IPS-NIHi7 (cell line): ENCODE results near the gene ATP5MC2.
"Not testable (repeated sequence)": the region's sequence is repeated elsewhere in the genome, so short reads cannot be mapped to it uniquely, and the experiment has no call there.

Source experiments
- DNase-seq: peaks from one replicate; pipeline ENCODE4 v3.0.0; 2012; ENCODE audit warnings: mixed read lengths; ENCODE audit errors: extremely low spot score

Gene ATP5MC2

DNA sequence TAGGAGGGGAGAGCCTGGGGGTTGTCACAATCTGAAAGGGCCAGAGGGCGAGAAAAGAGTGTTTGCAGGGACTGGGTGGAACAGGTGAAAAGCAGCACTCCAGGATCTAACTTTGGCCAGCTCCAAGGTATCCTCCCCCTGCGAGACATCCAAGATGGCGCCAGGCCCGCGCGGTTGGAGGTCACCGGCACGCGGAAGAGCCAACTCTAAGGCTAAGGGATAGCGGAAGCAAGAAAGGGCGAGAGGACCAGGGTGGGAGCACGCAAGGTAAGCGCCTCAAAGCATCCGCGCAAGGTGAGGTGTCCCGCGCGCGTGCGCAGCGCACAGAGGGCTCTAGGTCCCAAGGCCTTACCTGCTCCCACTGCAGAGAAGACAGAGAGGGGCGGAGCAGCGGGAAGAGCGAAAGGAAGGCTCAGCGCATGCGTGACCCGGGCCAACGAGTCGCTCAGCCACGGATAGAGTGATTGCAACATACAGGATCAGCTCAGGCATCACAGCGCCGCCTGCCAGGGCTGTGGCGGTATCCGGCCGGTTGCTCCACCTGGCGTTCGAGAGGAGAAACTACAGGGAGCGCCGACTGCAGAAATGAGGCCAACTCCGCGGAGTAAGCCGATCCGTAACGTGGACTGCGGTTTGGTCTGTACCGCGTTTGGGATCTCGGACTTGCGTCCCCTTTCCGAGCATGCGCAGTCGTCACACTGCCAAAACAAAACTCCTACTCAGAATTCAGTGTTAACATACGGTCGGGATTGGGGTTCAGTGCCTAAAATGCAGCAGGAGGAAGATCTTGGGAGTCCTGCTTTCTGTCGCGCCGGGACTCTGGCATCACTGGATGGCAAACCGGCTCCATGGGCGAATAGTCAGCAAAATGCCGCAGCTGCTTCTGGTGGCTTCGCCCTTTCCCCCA is at the start of gene ATP5MC2:
Gene ATP5MC2, minus strand, starts transcription at position 383 of the 907 bp plus-strand sequence. CDS start 3,469 bp downstream, outside the sequence.
- DNase-seq = peak; percentile 98

DNA sequence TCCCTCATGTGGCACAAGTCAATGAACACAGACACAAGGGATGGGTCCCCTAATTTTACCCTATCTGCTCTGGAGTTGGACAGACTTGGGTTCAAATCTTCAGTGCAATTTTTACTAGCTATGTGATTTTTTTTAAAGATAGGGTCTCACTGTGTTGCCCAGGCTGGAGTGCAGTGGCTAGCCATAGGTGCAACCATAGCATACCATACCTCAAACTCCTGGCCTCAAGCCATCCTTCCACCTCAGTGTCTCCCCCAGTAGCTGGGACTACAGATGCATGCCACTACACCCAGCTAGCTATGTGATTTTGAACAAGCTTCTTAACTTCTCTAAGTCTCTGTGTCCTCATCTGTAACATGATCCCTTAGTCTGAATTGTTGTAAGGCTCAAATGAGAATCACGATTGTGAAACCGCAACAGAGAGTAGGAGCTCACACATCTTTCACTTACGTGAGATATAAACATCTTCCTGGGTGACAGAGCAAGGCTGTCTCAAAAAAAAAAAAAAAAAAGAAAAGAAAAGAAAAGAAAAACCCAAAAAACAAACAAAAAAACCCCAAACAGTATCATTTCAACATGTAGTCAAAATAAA is 46.7 kb upstream of the ATP5MC2 start:
- DNase-seq = no peak

DNA sequence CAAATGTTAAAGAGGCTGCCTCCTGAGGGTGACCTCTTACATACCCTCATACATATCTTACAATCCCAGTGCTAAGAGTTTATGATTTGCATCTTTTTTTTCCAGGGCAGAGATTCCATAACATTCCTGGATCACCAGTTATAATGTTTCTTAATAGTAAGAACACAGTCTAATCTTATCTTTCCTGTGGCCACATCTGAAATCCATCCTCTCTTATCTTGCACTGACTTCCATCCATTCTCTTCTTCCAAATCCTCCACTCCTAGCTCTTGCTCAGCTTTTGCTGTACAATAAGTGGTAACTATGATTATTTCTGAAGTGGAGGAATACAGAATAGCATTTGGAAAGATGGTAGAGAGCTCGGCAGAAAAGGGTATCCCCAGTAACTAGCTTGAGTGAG is 45.1 kb upstream of the ATP5MC2 start:
- no peak for DNase-seq

DNA sequence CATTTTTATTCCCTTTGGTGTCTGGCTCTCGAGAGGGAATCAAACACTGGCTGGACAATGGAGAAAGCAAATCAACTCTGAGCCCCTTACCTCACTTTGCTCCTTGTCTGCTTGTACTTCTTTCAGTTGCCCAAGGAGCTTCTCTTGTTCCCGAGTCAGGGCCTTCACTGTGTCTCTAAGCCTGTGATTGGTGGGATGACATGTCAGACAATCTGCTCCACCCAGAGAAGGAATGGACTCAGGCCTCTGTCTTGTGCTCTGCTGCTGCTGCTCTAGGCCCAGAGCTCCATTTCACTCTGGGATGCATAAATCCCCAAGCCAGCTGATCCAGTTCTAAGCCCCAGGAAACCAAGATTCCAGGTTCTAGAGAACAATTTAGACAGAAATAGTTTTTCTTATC is 43.8 kb upstream of the ATP5MC2 start:
- peak; percentile 49 for DNase-seq

DNA sequence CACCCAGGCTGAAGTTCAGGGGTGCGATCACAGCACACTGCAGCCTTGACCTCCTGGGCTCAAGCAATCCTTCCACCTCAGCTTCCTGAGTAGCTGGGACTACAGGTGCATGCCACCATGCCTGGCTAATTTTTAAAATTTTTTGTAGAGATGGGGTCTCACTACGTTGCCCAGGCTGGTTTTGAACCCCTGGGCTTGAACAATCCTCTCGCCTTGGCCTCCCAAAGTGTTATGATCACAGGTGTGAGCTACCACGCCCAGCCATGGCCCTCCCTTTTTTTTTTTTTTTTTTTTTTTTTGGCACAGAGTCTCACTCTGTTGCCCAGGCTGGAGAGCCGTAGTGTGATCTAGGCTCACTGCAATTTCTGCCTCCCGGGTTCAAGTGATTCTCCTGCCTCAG is 42.7 kb upstream of the ATP5MC2 start:
- DNase-seq = not testable (repeated sequence)

DNA sequence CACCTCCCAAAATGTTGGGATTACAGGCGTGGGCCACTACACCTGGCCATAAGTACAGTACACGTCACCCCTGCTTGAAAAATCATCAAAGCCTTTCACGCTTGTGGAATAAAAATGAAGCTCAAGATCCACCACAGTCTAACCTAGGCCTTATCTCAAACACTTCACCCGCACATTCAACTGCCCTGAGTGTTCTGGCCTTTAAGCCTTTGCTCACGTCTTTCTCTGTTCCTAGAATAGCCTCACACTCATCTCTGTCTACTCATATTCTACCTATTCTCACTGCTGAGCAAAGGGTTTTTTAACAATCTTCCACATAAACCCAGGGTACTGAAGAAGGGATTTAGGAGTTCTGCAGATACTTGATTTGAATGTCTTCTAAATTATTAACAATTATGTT is 41.4 kb upstream of the ATP5MC2 start:
- no peak for DNase-seq

DNA sequence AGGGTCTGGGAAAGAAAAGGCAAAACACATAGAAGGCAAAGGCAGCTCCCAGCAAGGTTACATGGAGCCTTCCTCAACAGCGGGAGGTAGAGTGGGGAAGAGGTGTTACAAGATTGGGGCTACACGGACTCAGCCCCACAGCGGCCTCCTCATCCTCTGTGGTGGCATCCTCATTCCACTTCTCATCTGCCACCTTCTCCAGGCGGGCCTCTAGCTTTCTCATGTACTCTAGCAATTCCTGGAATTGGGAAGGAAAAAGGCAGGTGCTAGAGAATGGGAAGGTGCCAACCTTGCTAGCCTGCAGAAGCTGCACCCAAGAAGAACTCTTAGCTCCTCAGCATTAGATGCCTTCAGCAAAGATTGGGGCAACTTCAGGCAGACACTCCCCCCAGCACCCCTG is 38.1 kb upstream of the ATP5MC2 start:
- DNase-seq = no peak

DNA sequence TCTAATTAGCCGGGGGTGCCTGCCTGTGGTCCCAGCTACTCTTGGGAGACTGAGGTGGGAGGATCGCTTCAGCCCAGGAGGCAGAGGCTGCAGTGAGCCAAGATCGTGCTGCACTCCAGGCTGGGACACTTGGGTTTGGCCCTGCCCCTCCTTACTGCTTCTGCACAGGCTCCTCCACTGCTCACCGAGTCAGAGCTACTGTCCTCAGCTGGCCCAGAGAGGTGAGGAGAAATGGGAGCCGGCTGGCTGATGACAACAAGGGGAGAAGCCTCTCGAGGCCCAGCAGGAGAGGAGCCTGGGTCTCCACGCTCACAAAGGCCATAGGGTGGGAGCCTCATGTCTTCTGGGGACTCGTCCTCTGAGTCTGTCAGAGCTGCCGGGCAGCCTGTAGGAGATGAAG is 37.6 kb upstream of the ATP5MC2 start:
- DNase-seq = no peak

DNA sequence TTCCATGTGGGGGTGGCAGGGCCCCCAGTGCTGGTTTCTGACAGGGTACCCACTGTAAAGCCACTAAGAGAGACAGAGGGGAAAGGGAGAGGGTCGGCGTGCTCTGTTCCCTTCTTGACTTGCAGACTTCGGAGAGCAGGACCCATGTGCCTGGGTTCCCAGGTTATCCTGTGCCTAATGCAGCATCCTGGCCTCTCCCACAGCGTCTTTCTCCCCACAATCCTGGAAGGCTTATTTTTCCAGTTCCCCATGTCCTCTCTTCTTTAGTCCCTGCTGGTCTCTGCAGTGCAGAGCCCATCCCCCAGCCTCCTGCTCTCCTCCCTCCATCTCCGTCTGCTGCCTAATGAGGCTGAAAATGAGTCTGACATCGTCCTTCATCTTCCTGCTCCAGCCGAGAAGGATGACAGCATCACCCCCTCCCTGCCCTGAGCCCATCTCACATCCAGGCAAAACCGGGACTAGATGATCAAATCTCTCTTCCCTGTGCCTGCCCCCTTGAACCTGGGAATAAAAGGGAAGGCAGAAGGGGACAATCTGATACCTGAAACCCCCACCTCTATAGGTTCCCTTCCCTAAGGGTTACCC is 36.3 kb upstream of the ATP5MC2 start:
- no peak for DNase-seq

DNA sequence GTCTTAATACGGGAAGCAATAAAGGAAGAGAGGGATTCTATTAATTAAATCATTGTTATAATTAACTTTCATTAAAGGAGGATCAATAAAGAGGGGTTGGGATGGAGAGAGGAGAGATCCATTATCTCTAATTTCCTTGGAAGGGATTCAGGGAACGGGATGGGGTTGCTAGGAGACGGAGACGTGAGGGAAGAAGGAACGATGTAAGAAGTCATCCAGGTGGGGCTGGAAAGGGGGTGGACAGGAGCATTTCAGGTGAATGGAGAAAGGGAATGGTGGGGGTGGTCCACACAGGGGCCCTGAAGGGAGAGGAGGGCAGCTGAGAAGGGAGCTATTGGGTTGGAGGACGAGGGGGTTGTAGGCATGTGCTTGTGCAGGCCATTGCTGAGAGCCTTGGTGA is 34.2 kb upstream of the ATP5MC2 start:
- DNase-seq = no peak

DNA sequence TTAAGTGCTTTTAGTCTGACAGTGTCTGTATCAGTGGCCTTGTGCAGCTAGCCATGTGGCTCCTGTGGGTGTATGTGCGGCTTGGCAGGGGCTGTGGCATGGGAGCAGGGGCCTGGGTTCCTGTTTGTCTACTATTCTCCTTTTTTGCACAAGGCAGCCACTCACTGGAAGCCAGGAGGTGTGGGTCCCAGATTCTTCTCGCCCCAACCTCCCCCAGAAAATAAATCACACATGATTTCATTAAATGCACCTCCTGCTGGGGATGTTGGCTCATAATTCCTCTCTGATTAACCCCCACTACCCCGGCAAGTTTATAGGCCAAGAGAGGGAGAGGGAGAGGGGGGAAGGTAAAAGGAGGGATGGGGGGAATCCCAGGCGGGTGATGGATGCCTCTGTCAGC is 33.8 kb upstream of the ATP5MC2 start:
- DNase-seq = no peak

DNA sequence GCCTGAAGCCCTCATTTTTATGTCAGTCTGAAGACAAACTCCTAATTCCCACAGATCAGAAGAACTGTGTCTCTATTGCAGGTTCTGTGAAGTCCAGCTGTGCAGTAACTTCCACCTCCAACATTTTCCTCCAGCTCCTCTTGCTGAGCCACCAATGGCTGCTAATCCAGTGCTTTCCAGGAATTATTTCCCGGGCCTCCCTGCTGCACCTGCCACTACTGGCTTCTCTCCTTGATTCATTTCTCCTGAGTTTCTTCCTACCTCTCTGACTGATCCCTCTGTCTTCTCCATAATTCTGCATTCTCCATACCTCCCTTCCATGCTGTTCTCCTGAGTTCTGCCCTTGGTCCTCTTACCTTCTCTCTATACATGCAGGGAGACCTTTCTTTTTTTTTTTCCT is 30.2 kb upstream of the ATP5MC2 start:
- DNase-seq = no peak

DNA sequence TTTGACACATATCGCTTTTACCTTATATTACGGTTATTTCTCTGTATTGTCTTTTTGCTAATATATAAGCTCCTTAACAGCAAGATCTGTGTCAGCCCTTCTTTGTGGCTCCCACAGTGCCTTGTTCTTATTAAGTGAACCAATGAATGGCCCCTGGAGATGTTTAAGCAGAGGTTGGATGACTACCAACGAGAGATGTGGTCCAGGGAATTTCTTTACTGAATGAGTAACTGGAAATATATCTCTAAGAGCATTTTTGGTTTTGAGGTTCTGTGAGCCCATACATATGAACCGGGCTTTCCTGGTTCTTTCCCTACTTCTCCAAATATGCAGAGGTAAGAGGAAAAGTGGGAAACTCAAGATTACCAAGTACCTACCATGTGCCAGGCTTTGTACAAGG is 27.9 kb upstream of the ATP5MC2 start:
- no peak for DNase-seq

DNA sequence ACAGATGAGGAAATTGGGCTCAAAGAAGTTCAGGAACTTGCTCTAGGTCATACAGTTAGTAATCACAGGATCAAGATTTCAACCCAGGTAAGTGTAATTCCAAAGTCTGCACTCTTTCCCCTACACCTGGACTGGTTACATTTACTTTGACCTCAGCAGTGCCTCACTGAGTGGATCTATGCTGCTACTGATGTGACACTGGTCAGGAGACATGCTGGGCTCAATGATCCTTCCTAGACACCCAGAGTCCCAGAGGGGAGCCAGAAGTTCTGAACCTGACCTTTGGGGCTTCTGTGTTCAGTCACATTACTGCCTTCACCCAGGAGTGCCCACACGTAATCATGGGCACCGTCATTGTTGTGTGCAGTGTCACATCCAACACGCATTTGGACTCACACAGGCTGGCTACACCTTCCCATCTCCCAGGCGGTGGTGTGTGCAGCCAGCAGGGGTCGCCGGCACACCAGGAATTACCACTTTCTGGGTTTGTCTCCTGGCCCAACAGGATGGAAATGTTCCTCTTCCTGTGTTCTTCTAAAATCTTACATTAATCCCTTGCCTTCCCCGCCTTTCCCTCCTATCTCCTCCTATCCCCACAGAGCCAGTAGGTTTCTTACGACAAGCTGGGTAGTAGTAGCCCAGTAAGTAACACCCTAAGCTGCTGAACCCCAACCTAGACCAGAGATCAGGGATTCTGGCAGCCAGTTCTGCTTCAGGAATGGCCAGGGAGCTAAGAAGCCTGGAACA is 25.8 kb upstream of the ATP5MC2 start:
- peak; percentile 84 for DNase-seq

DNA sequence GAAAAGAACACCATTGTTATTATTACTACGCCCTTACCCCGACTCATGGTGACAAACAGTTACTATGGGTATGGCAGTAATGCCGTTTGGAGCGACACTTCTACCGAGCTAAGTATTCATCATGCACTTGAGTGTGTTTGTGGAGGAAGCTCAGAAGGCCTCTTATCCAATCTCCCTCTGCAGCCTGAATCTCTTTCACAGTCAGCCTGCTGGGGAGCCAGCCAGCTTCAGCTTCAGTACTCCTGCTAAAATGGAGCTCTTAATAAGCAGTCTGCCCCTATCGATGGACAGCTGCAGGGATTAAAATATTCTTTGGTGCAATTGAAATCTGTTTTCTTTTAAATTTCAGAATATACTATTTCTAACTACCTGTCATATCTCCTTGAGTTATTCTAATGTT is 24.7 kb upstream of the ATP5MC2 start:
- DNase-seq = no peak

DNA sequence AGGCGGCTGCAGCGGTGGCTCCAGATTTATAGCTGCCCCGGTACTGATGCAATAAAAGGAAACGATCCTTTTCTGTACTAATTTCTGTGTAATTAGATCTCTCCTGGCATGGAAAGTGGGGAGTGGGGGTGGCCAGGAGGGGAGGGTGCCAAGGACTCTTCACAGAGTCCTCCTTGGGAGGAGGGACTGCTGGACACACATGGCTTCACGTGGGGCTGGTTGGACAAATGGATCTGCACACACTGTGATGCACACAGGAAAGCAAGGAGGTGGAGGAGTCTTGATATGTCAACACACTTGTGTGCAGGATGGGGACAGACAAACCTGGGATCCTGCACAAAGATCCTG is 23.8 kb upstream of the ATP5MC2 start:
- DNase-seq = no peak

DNA sequence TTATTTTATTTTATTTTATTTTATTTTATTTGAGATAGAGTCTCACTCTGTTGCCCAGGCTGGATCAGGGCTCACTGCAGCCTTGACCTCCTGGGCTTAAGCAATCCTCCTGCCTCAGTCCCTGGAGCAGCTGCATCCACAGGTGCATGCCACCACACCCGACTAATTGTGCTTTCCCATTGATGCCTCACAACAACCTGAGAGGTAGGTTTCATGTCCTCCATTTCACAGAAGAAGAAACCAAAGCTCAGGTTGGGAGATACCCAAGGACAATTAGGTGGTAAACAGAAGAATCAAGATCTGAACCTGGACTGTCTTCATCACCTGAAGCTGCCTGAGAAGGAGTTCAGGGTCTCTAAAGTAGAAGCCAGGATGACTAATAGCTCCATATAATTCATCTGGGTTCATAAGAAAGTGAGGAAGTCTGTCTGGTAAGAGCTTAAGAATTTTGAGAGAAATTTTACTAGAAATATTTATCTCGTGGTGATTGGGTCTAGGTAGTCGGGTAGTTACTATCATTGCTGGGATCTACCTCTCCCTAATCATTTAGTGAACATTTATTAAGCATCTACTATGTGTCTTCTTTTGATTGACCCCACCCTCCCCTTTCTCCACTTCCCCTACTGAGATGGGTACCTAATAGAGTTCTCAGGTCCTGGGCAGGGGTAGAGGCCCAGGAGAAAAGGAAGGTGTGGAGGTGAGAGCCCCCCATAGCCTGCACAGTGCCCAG is 23.2 kb upstream of the ATP5MC2 start:
- DNase-seq = no peak

DNA sequence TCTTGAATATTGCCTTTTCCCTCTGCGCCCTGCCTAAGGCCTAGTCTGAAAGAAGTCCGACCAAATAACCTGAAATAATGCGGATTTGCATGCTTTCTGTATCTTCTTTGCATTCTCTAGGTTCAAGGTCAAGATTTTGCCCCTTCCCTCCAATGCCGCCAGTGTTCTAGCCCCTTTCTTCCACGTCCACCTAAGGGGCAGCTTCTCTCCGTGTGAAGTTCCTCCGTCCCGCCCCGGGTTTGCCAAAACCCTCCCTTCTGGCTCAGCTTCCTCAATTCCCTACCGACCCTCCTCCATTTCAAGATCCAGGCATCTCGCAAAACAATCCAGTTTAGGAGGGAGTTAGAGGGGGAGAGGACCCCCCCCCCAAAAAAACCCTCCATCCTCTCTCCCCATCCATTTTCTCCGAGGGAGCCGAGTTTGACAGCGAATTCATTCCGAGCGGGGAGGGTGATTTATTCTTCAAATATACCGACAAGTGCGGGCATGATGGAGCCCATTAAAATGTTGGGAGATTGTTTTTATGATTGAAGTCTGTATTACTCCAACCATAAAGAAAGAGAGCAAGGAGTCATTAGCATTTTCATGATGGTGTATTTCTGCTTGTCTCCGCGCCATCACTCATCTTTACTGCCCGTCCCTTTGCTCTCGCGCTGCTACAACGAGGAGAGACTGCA is 20.9 kb upstream of the ATP5MC2 start:
- no peak for DNase-seq

DNA sequence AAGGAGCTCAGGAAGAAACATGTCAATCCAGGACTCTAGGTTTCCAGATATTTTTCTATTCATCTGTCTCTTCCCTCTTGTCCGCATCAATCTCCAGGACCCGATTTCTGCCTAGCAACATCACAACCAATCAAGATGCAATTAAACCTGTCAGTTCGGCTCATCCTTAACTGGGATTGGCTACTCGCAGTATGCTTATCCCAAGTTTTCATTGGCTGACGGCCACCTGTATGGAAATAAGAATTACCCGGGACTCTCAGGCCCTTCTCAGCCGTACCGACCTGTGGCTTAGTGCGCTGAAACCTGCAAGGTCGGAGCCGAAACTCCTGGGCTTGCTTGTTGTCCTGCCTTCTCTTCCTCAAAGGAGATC is 20.4 kb upstream of the ATP5MC2 start:
- peak; percentile 99 for DNase-seq

DNA sequence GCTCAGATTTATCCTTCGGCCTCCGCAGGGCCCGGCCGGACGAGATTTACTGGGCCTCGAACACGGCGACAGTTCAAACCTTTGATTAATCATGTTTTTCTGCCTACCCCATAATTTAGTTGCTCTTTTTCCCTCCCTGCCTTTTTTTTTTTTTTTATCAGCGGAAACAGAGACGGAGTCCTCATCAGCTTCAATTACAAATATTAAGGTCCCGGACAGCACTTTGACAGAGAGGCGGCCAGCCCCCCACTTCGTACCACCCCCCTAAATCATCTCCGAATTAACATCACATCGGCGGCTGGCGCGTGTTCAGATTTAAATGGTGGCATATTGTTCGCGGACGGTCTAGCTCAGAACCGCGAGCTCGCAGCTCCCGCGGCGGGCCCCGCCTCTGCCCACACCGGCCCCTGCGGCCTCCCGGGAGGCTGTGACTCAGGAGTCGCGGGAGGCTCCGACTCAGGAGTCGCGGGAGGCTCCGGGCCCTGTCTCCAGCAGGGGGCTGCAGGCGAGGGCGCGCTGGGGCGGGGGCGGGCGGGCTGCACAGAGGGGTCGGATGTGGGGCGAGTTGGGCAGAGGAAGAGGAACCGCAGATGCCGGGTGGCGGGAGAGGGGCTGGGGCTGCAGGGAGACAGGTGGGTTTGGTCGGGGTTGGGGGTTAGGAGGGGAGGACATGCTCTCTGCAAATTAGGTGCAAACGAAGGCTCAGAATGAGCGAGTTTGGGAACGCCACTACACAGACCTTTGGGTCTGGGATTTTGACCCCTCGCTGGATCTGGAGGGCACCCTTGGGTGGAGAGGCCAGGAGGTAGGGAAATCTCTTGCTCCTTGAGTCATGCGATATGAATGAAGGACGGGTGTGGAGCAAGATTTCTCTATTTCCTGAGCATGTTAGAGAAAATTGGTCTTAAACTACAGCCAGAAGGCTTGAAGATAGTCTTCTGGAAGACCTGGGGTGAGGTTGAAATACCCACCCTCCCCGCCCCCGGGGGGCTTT is 19.6 kb upstream of the ATP5MC2 start:
- DNase-seq = peak; percentile 67
